HG03280 (cell line): ENCODE measurements around the gene MIF.
"Not testable (repeated sequence)": the region's sequence is repeated elsewhere in the genome, so short reads cannot be mapped to it uniquely, and the experiment has no call there.

Source experiments
- ATAC-seq: cut with Tn5 transposase; IDR thresholded peaks from one replicate; pipeline ENCODE4 v1.9.1; 2021; ENCODE audit warnings: mild to moderate bottlenecking, moderate library complexity; ENCODE audit not compliant: unreplicated experiment

MIF gene

GRCh38 chr22:23938328-23939016 is 44.3 kb downstream of the MIF start:
- no peak for ATAC-seq

- ATAC-seq: no peak
Measured at GRCh38 chr22:23939017-23939357, 44.8 kb downstream of the MIF start.

GRCh38 chr22:23940166-23940565 is 46.0 kb downstream of the MIF start:
- not testable (repeated sequence) for ATAC-seq
